Measurements from ENCODE around the gene HABP4. TPM values are rescaled to one million over a fixed set of nuclear protein-coding genes. Genes with fewer than 3 reads are reported as not detected.

HABP4 gene
- polyA plus RNA-seq, 2 of the 4 experiments (the other 2 are of a cell fraction) = 12.4 to 12.8 TPM

GRCh38 chr9:96509848-96510247, 59.9 kb downstream of the HABP4 start:
- ATAC-seq = no peak
- 73% methylated on average over 2 of the region's 2 CpGs for WGBS (ENCODE audit: missing lambda C conversion rate)

DNA sequence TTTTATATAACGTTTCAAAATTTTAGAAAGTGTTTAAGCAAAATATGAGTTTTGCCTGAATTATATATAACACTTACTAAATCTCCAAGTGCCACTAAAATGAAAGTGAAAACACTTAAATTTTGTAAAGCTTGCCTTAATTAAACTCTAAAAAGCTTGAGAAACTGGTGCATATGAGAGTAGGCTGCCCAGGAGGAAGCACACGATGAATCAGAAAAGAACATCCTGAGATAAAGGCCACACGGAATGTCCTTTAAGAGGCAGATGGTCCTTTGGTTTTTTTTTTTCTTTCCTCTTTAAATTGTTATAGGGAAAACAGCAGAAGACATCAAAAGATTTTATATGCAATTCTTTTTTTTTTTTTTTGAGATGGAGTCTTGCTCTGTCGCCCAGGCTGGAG, 60.3 kb downstream of the HABP4 start:
- no peak overlapping the region for H3K27ac ChIP-seq
- no peaks in the 10 kb centered on the region for H3K9me3 ChIP-seq
- WGBS (ENCODE audit: missing lambda C conversion rate) = 88% methylated on average over 4 of the region's 4 CpGs
- DNase-seq (ENCODE audit: low read depth in 1 of 2, low spot score in 1 of 2) = no peak
- CTCF ChIA-PET = interaction anchor here (0.7 to 1.5 kb wide), 2 partner anchors 26 to 56 kb away, joined by 3 to 7 read pairs; no protein-coding TSS in a partner anchor
- POLR2A ChIA-PET = no interaction called here
- no peak overlapping the region for H3K4me3 ChIP-seq
- no peaks in the 10 kb centered on the region for H3K4me1 ChIP-seq
- TF ChIP-seq, protein P1, sequence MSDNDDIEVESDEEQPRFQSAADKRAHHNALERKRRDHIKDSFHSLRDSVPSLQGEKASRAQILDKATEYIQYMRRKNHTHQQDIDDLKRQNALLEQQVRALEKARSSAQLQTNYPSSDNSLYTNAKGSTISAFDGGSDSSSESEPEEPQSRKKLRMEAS (IDR thresholded peaks at IDR 0.05) = no peak
- no peak for TF ChIP-seq CBX2 (IDR thresholded peaks at IDR 0.05; ENCODE audit: borderline replicate concordance, low read depth)
- no peak for TF ChIP-seq RAD21 (conservative IDR thresholded peaks at IDR 0.05 in 1 of 2, IDR thresholded peaks at IDR 0.05 in 1 of 2)
- TF ChIP-seq MAZ (IDR thresholded peaks at IDR 0.05; ENCODE audit: borderline replicate concordance, low read depth, low read length) = no peak
- no peak for TF ChIP-seq RCOR1 (IDR thresholded peaks at IDR 0.05; ENCODE audit: low read depth, low read length)
- TF ChIP-seq PHF8 (IDR thresholded peaks at IDR 0.05; ENCODE audit: borderline replicate concordance, low read depth) = no peak
- no peak for FAIRE-seq
- ATAC-seq = no peak
- H3K4me2 ChIP-seq = no peak overlapping the region

More at GRCh38 chr9:96509848-96510247, 59.9 kb downstream of the HABP4 start:
- H3K9me3 ChIP-seq = no peaks in the 10 kb centered on the region
- no peak for TF ChIP-seq CHD4 (IDR thresholded peaks at IDR 0.05; ENCODE audit: borderline replicate concordance)
- no peak for TF ChIP-seq SMC3 (IDR thresholded peaks at IDR 0.05)
- TF ChIP-seq POLR2AphosphoS2 (conservative IDR thresholded peaks at IDR 0.05; ENCODE audit: low read length) = no peak
- no peak for TF ChIP-seq JUNB (IDR thresholded peaks at IDR 0.05)
- TF ChIP-seq POLR2A (IDR thresholded peaks at IDR 0.05; ENCODE audit: low read length) = no peak
- no peak for TF ChIP-seq TP53 (CRISPR knock-in tag; IDR thresholded peaks at IDR 0.05)
- TF ChIP-seq RCOR1 (IDR thresholded peaks at IDR 0.05; ENCODE audit: low read depth, low read length) = no peak
- TF ChIP-seq MAFK (IDR thresholded peaks at IDR 0.05; ENCODE audit: partially characterized antibody) = no peak
- no peak for TF ChIP-seq HEYL (CRISPR knock-in tag; IDR thresholded peaks at IDR 0.05)
- TF ChIP-seq CEBPB (IDR thresholded peaks at IDR 0.05) = no peak
- POLR2A ChIA-PET = no interaction called here
- FAIRE-seq (no peak), DNase-seq (ENCODE audit: low read depth in 1 of 2, low spot score in 1 of 2) (no peak)
- CTCF ChIA-PET = interaction anchor here (0.7 to 1.5 kb wide), 2 partner anchors 27 to 57 kb away, joined by 3 to 7 read pairs; no protein-coding TSS in a partner anchor
- no peak overlapping the region for H3K27ac ChIP-seq
- H3K4me1 ChIP-seq = no peaks in the 10 kb centered on the region
- H3K4me3 ChIP-seq = no peak overlapping the region
- H3K4me2 ChIP-seq = no peak overlapping the region

DNA sequence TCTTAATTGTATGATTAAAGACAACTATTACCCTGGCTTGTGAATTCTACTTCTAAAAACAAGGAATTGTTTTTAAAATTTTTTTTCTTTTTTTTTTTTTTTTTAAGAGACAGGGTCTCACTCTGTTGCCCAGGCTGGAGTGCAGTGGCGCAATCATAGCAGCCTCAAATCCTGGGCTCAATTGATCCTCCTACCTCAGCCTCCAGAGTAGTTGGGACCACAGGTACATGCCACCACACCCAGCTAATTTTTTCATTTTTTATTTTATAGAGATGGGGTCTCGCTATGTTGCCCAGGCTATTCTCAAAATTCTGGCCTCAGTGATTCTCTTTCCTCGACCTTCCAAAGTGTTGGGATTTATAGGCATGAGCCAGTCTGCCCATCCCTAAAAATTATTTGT, 62.3 kb downstream of the HABP4 start:
- Histone ChIP-seq H3K4me1 (no peaks in the 10 kb centered on the region), H3K27ac (no peak overlapping the region), H3K4me3 (no peak overlapping the region), H3K9me3 (no peaks in the 10 kb centered on the region), H3K4me2 (no peak overlapping the region)
- DNase-seq (ENCODE audit: low read depth in 1 of 2, low spot score in 1 of 2) (no peak), FAIRE-seq (no peak), ATAC-seq (no peak)
- ChIA-PET CTCF (no interaction called here), POLR2A (no interaction called here)
- TF ChIP-seq, protein P2, sequence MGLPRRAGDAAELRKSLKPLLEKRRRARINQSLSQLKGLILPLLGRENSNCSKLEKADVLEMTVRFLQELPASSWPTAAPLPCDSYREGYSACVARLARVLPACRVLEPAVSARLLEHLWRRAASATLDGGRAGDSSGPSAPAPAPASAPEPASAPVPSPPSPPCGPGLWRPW (IDR thresholded peaks at IDR 0.05) = no peak
- TF ChIP-seq HEYL (CRISPR knock-in tag; IDR thresholded peaks at IDR 0.05) = no peak
- TF ChIP-seq, protein P3, sequence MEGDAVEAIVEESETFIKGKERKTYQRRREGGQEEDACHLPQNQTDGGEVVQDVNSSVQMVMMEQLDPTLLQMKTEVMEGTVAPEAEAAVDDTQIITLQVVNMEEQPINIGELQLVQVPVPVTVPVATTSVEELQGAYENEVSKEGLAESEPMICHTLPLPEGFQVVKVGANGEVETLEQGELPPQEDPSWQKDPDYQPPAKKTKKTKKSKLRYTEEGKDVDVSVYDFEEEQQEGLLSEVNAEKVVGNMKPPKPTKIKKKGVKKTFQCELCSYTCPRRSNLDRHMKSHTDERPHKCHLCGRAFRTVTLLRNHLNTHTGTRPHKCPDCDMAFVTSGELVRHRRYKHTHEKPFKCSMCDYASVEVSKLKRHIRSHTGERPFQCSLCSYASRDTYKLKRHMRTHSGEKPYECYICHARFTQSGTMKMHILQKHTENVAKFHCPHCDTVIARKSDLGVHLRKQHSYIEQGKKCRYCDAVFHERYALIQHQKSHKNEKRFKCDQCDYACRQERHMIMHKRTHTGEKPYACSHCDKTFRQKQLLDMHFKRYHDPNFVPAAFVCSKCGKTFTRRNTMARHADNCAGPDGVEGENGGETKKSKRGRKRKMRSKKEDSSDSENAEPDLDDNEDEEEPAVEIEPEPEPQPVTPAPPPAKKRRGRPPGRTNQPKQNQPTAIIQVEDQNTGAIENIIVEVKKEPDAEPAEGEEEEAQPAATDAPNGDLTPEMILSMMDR (IDR thresholded peaks at IDR 0.05) = no peak
- TF ChIP-seq ZC3H11A (IDR thresholded peaks at IDR 0.05) = no peak
- TF ChIP-seq BHLHE40 (IDR thresholded peaks at IDR 0.05; ENCODE audit: low read depth, low read length) = no peak
- no peak for TF ChIP-seq JUN (IDR thresholded peaks at IDR 0.05)
- TF ChIP-seq HOXB13 (CRISPR knock-in tag; IDR thresholded peaks at IDR 0.05; ENCODE audit: low read depth) = no peak
- TF ChIP-seq JUNB (IDR thresholded peaks at IDR 0.05) = no peak
- TF ChIP-seq, protein P1 (IDR thresholded peaks at IDR 0.05) = no peak
- no peak for TF ChIP-seq NPAS2 (CRISPR knock-in tag; IDR thresholded peaks at IDR 0.05; ENCODE audit: borderline replicate concordance)
- no peak for TF ChIP-seq CBX2 (IDR thresholded peaks at IDR 0.05; ENCODE audit: borderline replicate concordance, low read depth)
- TF ChIP-seq ZNF302 (CRISPR knock-in tag; IDR thresholded peaks at IDR 0.05) = no peak
- TF ChIP-seq CHD4 (IDR thresholded peaks at IDR 0.05; ENCODE audit: borderline replicate concordance) = no peak
- TF ChIP-seq ATOH8 (CRISPR knock-in tag; IDR thresholded peaks at IDR 0.05; ENCODE audit: low read depth) = no peak
- TF ChIP-seq ZSCAN20 (CRISPR knock-in tag; IDR thresholded peaks at IDR 0.05) = no peak
- no peak for TF ChIP-seq MYC (IDR thresholded peaks at IDR 0.05; ENCODE audit: borderline replicate concordance, low read length)
- no peak for TF ChIP-seq PHF8 (IDR thresholded peaks at IDR 0.05; ENCODE audit: borderline replicate concordance, low read depth)
- TF ChIP-seq, protein P4, sequence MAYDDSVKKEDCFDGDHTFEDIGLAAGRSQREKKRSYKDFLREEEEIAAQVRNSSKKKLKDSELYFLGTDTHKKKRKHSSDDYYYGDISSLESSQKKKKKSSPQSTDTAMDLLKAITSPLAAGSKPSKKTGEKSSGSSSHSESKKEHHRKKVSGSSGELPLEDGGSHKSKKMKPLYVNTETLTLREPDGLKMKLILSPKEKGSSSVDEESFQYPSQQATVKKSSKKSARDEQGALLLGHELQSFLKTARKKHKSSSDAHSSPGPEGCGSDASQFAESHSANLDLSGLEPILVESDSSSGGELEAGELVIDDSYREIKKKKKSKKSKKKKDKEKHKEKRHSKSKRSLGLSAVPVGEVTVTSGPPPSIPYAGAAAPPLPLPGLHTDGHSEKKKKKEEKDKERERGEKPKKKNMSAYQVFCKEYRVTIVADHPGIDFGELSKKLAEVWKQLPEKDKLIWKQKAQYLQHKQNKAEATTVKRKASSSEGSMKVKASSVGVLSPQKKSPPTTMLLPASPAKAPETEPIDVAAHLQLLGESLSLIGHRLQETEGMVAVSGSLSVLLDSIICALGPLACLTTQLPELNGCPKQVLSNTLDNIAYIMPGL (CRISPR knock-in tag; IDR thresholded peaks at IDR 0.05; ENCODE audit: borderline replicate concordance) = no peak
- TF ChIP-seq, protein P5, sequence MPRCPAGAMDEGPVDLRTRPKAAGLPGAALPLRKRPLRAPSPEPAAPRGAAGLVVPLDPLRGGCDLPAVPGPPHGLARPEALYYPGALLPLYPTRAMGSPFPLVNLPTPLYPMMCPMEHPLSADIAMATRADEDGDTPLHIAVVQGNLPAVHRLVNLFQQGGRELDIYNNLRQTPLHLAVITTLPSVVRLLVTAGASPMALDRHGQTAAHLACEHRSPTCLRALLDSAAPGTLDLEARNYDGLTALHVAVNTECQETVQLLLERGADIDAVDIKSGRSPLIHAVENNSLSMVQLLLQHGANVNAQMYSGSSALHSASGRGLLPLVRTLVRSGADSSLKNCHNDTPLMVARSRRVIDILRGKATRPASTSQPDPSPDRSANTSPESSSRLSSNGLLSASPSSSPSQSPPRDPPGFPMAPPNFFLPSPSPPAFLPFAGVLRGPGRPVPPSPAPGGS (IDR thresholded peaks at IDR 0.05) = no peak
- 87% methylated on average over 3 of the region's 3 CpGs for WGBS (ENCODE audit: missing lambda C conversion rate)

Data from A549 (cell line).